GM19025 (cell line): ENCODE results near the gene FARSA.
"Not testable (repeated sequence)": the region's sequence is repeated elsewhere in the genome, so short reads cannot be mapped to it uniquely, and the experiment has no call there.

Source experiments
- ATAC-seq: cut with Tn5 transposase; IDR thresholded peaks from one replicate; pipeline ENCODE4 v1.9.1; 2021; ENCODE audit warnings: mild to moderate bottlenecking, low read depth, moderate library complexity; ENCODE audit not compliant: unreplicated experiment

The FARSA gene

GRCh38 chr19:12954612-12954962, 21.1 kb upstream of the FARSA start:
- no peak for ATAC-seq

- no peak for ATAC-seq
Measured at GRCh38 chr19:12953799-12954611, 20.5 kb upstream of the FARSA start.

- no peak for ATAC-seq
Measured at GRCh38 chr19:12953138-12953798, 19.8 kb upstream of the FARSA start.

- no peak for ATAC-seq
Measured at GRCh38 chr19:12952488-12953137, 19.1 kb upstream of the FARSA start.

GRCh38 chr19:12952050-12952449, 18.5 kb upstream of the FARSA start:
- not testable (repeated sequence) for ATAC-seq

- no peak for ATAC-seq
Measured at GRCh38 chr19:12949363-12950283, 16.1 kb upstream of the FARSA start.

- no peak for ATAC-seq
Measured at GRCh38 chr19:12948612-12949362, 15.3 kb upstream of the FARSA start.

- no peak for ATAC-seq
Measured at GRCh38 chr19:12947702-12948611, 14.4 kb upstream of the FARSA start.

- no peak for ATAC-seq
Measured at GRCh38 chr19:12946731-12947496, 13.4 kb upstream of the FARSA start.

- ATAC-seq = peak; percentile 38
Measured at GRCh38 chr19:12946092-12946721, 12.7 kb upstream of the FARSA start.

GRCh38 chr19:12945479-12946091, 12.1 kb upstream of the FARSA start, which contains the start of gene RAD23A:
Gene RAD23A (plus strand): TSS chr19:12945862. CDS start chr19:12945949, 87 bp downstream.
- ATAC-seq = peak; percentile 68

- ATAC-seq = no peak
Measured at GRCh38 chr19:12944104-12944674, 10.7 kb upstream of the FARSA start.

- ATAC-seq = no peak
Measured at GRCh38 chr19:12943437-12944044, 10.0 kb upstream of the FARSA start.

- ATAC-seq = no peak
Measured at GRCh38 chr19:12940897-12941296, 7.4 kb upstream of the FARSA start.

- no peak for ATAC-seq
Measured at GRCh38 chr19:12939975-12940423, 6.5 kb upstream of the FARSA start.
